Keratinocyte (primary cell): ENCODE measurements around the gene HOXA7. TPM values are rescaled to one million over a fixed set of nuclear protein-coding genes. Genes with fewer than 3 reads are reported as not detected.

Experiments used
- DNase-seq: peaks from one replicate; pipeline ENCODE4 v3.0.0-alpha.2; 2011; ENCODE audit warnings: low read depth, missing footprints, low spot score
- FAIRE-seq: peaks from 2 replicates; lab custom pipeline; 2011; peaks lifted over from hg19 to GRCh38; lab: Jason Lieb, UNC
- H2AFZ ChIP-seq: 2 replicates; pipeline ENCODE4 v1.6.0; 2012; ENCODE audit warnings: low read length, control low read depth, inconsistent platforms; ENCODE audit not compliant: control insufficient read depth
- H3K27ac ChIP-seq: 2 replicates; pipeline ENCODE4 v1.5.1; 2011; ENCODE audit warnings: low read length; ENCODE audit not compliant: control insufficient read depth, insufficient read depth
- H3K27me3 ChIP-seq: 3 replicates; pipeline ENCODE4 v1.6.0; 2011; ENCODE audit warnings: low read length; ENCODE audit not compliant: control insufficient read depth, insufficient read depth; ENCODE audit errors: extremely low read depth
- H3K36me3 ChIP-seq, 2 experiments: 2 replicates in 1 of 2; 3 replicates in 1 of 2; pipeline ENCODE4 v1.5.1; 2011; ENCODE audit warnings: low read length in 2 of 2, mild to moderate bottlenecking in 1 of 2; ENCODE audit not compliant: control insufficient read depth in 2 of 2, insufficient read depth in 2 of 2; ENCODE audit errors: extremely low read depth in 1 of 2
- H3K4me1 ChIP-seq: 3 replicates; pipeline ENCODE4 v1.5.1; 2011; ENCODE audit warnings: low read length; ENCODE audit not compliant: control insufficient read depth, insufficient read depth; ENCODE audit errors: extremely low read depth
- H3K4me2 ChIP-seq: 3 replicates; pipeline ENCODE4 v1.6.0; 2011; ENCODE audit warnings: low read depth, low read length; ENCODE audit not compliant: control insufficient read depth, insufficient read depth; ENCODE audit errors: extremely low read depth
- H3K4me3 ChIP-seq, 3 experiments: fragments of 200-600 bp in 1 of 3; sonication (generic) in 1 of 3; 2 replicates in 2 of 3; 3 replicates in 1 of 3; pipeline ENCODE4 v1.5.1; 2011 to 2016; ENCODE audit warnings: low read length in 3 of 3, mild to moderate bottlenecking in 3 of 3, control low read depth in 2 of 3, inconsistent platforms in 1 of 3, low read depth in 1 of 3, mixed read lengths in 1 of 3, mixed run types in 1 of 3, moderate library complexity in 1 of 3; ENCODE audit not compliant: control insufficient read depth in 2 of 3, insufficient read depth in 2 of 3; ENCODE audit errors: extremely low read depth in 1 of 3
- H3K79me2 ChIP-seq: 2 replicates; pipeline ENCODE4 v1.6.0; 2012; ENCODE audit warnings: low read length; ENCODE audit not compliant: control insufficient read depth, insufficient read depth
- H3K9ac ChIP-seq: 3 replicates; pipeline ENCODE4 v1.6.0; 2011; ENCODE audit warnings: low read length; ENCODE audit not compliant: control insufficient read depth, insufficient read depth; ENCODE audit errors: extremely low read depth
- H3K9me1 ChIP-seq: 3 replicates; pipeline ENCODE4 v1.6.0; 2011; ENCODE audit warnings: low read length; ENCODE audit not compliant: control insufficient read depth, insufficient read depth; ENCODE audit errors: extremely low read depth
- H3K9me3 ChIP-seq: 2 replicates; pipeline ENCODE4 v1.5.1; 2012; ENCODE audit warnings: low read depth, low read length; ENCODE audit not compliant: control insufficient read depth
- H4K20me1 ChIP-seq: 3 replicates; pipeline ENCODE4 v1.6.0; 2011; ENCODE audit warnings: low read length; ENCODE audit not compliant: control insufficient read depth, insufficient read depth; ENCODE audit errors: extremely low read depth
- CTCF ChIP-seq, 3 experiments: IDR thresholded peaks in 1 of 3; conservative IDR thresholded peaks in 1 of 3; optimal IDR thresholded peaks in 1 of 3; 2 replicates in 2 of 3; 3 replicates in 1 of 3; pipeline versions ENCODE3 to v1.5.1; 2011; ENCODE audit warnings: low read length in 3 of 3, mild to moderate bottlenecking in 3 of 3, moderate library complexity in 2 of 3, control low read depth in 1 of 3, inconsistent platforms in 1 of 3; ENCODE audit not compliant: insufficient read depth in 2 of 3; ENCODE audit errors: extremely low read depth in 1 of 3
- EZH2 ChIP-seq: IDR thresholded peaks from one replicate; pipeline ENCODE4 v1.6.1; 2012; ENCODE audit warnings: inconsistent platforms, mild to moderate bottlenecking, low read length, moderate library complexity
- dilution Hi-C: fragments of 300-500 bp; cut with MboI; formaldehyde crosslinking; loops from one replicate; pipeline ENCODE4 v1.7.0; 2020; ENCODE audit warnings: low sequenced_read_pairs; ENCODE audit not compliant: extremely low pct_ligation_motif_present
- polyA plus RNA-seq, 5 experiments: library from polyadenylated mRNA; depleted of rRNA in 3 of 5; stranded (reverse) in 3 of 5; stranded (forward) in 1 of 5; unstranded in 1 of 5; fragments of >200 nt; gene quantifications; 1 replicate in 1 of 5; 2 replicates in 3 of 5; 3 replicates in 1 of 5; pipeline versions ENCODE4 v1.2.1 to v1.2.3, GENCODE V29; 2011 to 2012; ENCODE audit warnings: missing spikeins in 2 of 5, low read depth in 1 of 5, low replicate concordance in 1 of 5

The HOXA7 gene
- polyA plus RNA-seq, 1 donor (not counting 4 experiments of a cell fraction or from before 2014, with no cell fraction given) = 8.1 TPM

- H3K79me2 ChIP-seq = no peaks in the 10 kb centered on the region
- no peak overlapping the region for H3K9ac ChIP-seq
- FAIRE-seq (no peak), DNase-seq (no peak)
- dilution Hi-C loops = no loop called here
- no peaks in the 10 kb centered on the region for H3K9me1 ChIP-seq
- H2AFZ ChIP-seq = no peak overlapping the region
- no peak overlapping the region for H3K27ac ChIP-seq
- peaks cover 50% of the 10 kb centered on the region for H3K27me3 ChIP-seq
- no peaks in the 10 kb centered on the region for H3K9me3 ChIP-seq
- no peak overlapping the region for H3K4me3 ChIP-seq
- H3K4me2 ChIP-seq = no peak overlapping the region
- no peaks in the 10 kb centered on the region for H4K20me1 ChIP-seq
- no peaks in the 10 kb centered on the region for H3K36me3 ChIP-seq
- TF ChIP-seq CTCF (optimal IDR thresholded peaks at IDR 0.05 in 1 of 3, IDR thresholded peaks at IDR 0.05 in 1 of 3, conservative IDR thresholded peaks at IDR 0.05 in 1 of 3; ENCODE audit: extremely low read depth in 1 of 3, insufficient read depth in 2 of 3, low read length in 3 of 3) = no peak
- no peak for TF ChIP-seq EZH2
- H3K4me1 ChIP-seq = peaks cover 13% of the 10 kb centered on the region
Observed at GRCh38 chr7:27182285-27182841, 25.9 kb upstream of the HOXA7 start.

GRCh38 chr7:27181795-27182275, 25.4 kb upstream of the HOXA7 start:
- no peak for TF ChIP-seq EZH2
- no peak for TF ChIP-seq CTCF (optimal IDR thresholded peaks at IDR 0.05 in 1 of 3, IDR thresholded peaks at IDR 0.05 in 1 of 3, conservative IDR thresholded peaks at IDR 0.05 in 1 of 3; ENCODE audit: extremely low read depth in 1 of 3, insufficient read depth in 2 of 3, low read length in 3 of 3)
- Histone ChIP-seq H3K9ac (no peak overlapping the region), H3K79me2 (no peaks in the 10 kb centered on the region), H3K36me3 (no peaks in the 10 kb centered on the region), H3K9me1 (no peaks in the 10 kb centered on the region), H3K4me2 (no peak overlapping the region), H3K27me3 (peaks cover 46% of the 10 kb centered on the region), H2AFZ (no peak overlapping the region), H4K20me1 (no peaks in the 10 kb centered on the region), H3K27ac (no peak overlapping the region), H3K4me1 (peaks cover 13% of the 10 kb centered on the region), H3K9me3 (no peaks in the 10 kb centered on the region), H3K4me3 (no peak overlapping the region)
- FAIRE-seq = no peak
- dilution Hi-C loops = no loop called here
- DNase-seq = no peak
